Medulla oblongata (tissue), 1 donor: ENCODE results near the gene ZNF556.

Experiments used
- DNase-seq: peaks from one replicate; pipeline ENCODE4 v3.0.0-alpha.2; 2015; ENCODE audit errors: extremely low spot score

ZNF556 gene

DNA sequence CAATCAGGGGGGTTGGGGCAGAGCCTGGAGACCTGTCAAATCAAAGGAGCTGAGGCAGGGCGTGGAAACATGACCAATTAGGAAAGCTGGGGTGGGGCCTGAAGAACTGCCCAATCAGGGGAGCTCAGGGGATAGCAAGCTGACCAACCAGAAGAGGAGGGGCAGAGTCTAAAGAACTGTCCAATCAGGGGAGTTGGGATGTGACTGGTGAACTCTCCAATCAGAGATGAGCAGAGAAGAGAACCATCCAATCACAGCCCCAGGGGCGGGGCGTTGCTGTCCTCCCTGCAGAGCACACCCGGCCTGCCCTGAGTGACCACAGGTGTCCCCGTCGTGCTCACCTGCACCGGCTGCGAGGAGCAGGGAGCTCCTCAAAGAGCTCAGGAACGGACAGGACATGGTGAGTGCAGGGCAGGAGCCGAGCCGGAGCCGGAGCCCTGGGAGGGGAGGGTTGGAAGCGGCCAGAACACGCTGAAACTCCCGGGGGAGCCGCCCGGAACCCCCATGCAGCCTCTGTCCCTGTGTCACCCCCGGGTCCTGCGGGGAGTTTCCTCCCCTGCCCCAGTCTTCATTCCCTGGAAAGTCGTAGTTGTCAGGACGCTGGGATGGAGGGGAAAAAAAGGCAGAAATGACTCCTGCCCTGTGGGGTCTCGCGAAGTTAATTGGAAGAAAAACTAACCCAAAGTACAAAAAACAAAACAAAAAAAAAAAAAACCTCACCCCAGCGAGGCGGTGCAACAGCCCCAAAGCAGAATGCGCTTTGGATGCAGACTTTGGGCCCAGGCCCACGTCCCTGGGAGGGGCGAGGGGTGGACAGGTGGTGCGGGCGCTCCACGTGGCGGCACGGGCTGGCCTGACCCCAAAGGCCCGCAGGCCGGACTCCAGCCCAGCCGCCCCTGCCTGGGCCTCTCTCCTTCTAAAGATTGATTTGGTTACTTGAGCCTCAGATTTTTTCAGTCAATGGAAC lies at the start of gene ZNF556:
TSS of gene ZNF556 (plus strand) at position 311 of the 967 bp plus-strand sequence. CDS start at position 398, 87 bp downstream.
- peak; percentile 79 for DNase-seq

DNA sequence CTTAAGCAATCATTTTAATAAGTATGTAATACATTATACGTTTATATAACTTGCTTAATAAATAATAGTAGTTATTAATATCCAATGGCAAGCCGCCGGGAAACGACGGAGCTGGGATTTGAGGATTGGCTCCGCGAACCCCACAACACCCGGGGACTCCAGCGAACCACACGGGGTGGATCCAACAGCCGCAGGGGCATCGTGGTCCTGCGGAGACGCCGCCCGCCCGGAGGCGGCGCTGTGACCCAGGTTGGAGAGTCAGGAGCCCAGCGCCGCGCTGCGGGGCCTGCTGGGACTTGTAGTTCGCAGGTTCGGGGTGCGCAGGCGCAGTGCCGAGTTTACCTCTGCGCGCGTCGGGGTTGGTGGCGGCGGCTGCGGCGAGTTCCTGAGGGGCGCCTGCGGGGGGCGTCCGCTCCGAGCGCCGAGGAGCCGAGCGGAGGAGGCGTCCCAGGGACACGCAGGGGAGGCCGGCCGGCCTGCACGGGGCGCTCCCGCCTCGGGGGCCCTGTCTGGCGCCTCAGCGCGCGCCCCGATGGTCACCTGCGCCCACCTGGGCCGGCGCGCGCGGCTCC lies 47.5 kb upstream of the ZNF556 start, which contains the start of gene ZNF554:
TSS of gene ZNF554 (plus strand) at position 329 of the 572 bp plus-strand sequence. CDS start at position 533, 204 bp downstream.
- DNase-seq, result peak; percentile 95

DNA sequence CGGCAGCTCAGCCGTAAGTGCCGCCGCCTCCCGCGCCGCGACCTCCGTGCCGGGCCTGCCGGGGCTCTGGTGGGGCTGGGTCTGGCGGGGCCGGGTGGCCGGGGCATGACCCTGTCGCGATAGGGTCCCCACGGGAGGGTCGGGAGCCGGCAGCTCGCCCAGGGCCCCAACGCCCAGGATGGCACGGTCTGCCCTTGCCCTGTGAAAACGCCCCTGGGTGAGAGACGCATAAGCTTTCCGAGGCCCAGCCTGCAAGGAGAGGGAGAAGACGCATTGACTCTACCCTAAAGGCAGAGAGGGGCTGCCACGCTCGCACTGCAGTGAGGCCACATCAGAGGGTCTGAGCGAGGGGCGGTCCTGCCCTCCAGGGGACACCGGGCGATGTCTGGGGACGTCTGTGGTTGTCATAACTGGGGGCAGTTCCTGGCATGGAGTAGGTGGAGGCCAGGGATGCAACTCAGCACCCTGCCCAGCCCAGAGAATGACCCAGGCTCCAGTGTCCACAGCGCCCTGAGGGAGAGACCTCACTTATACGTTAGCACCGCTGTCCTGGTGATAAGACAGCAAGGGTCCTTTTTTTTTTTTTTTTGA lies 46.9 kb upstream of the ZNF556 start:
- no peak for DNase-seq

DNA sequence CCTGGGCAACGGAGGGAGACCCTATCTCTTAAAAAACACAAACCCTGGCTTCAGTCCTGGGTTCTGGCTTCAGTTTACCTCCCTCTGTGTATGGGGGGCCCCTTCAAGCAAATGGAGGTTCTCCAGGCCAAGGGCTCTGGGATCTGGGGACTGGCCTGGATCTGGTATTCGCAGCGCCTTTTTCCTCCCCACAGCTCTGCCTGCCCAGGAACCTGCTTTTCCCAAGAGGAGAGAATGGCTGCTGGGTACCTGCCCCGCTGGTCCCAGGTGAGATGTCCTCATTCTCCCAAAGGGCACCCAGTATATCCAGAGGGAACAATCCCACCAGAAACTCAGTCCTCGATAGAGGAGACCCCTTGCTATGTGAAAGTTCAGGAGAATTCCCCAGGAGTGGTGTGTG lies 44.3 kb upstream of the ZNF556 start:
- no peak for DNase-seq

DNA sequence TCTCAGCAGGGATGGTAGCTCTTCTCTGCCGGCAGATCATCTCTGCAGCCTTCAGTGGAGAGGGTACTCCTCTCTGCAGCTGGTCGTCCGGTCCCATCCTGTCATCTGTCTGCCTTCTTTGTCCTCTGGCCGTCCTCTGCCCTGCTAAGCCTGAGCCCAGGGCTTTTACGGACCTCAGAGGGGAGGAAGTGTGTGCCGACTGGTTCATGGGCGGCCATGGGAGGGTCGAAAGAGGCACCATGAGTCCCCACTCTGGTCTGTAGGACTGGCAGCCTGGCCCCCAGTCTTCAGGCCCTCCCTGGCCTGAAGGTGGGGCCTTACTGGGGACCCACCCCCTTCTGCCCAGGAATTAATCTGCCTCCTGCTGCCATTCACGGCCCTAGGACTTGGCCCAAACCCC lies 43.5 kb upstream of the ZNF556 start:
- no peak for DNase-seq

DNA sequence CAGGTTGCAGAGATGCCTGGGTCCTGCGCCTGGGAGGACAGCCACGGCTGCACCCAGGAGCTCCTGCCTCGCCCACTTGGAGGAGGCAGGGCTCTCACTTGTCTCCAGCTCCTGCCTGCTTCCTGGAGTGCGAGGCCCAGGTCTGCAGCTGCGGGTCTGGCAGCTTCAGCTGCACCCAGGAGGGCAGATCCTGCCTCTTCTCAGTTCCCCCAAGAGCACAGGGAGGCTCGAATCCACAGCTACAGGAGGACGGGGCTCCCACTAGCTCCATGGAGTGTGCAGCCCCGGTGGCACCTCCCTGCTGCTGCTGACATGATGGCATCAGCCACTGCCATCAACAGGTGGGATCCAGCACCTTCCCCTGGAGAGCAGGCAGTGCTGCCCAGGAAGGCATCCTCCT lies 43.0 kb upstream of the ZNF556 start:
- no peak for DNase-seq

DNA sequence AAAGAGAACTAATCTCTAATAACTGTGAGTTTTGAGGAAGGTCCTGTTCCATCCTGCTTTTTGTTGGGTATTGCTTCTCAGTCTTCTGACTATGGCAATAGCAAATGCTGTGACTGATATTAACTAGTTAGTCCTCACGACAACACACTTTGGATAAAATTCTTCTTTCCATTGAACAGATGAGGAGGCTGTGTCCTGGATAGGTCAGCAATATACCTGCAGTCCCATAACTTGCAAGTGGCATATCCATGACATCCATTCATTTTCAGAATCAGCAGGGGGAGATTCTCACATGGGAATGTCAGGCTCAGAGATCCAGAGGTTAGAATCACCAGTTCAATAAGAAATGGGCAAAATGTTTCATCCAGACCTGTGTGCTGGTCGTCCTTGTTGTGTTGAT lies 40.1 kb upstream of the ZNF556 start:
- no peak for DNase-seq

DNA sequence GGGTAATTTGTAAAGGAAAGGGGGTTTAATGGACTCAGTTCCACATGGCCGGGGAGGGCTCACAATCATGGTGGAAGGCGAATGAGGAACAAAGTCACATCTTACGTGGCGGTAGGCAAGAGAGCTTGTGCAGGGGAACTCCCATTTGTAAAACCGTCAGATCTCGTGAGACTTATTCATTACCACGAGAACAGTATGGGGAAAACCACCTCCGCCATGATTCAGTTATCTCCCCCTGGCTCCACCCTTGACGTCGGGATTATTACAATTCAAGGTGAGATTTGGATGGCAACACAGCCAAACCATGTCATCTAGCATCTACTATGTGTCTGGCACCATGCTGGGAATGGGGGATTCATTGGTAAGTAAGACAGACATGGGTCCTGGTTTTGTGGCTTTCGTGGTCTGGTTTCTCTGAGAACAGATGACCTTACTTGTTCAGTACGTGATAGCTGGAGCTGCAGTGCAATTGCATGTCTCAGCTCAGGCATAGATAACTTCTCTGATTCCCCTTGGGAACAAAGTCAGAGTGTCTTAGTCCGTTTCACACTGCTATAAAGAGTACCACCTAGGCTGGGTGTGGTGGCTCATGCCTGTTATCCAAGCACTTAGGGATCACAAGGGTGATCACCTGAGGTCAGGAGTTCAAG lies 39.2 kb upstream of the ZNF556 start:
- no peak for DNase-seq

DNA sequence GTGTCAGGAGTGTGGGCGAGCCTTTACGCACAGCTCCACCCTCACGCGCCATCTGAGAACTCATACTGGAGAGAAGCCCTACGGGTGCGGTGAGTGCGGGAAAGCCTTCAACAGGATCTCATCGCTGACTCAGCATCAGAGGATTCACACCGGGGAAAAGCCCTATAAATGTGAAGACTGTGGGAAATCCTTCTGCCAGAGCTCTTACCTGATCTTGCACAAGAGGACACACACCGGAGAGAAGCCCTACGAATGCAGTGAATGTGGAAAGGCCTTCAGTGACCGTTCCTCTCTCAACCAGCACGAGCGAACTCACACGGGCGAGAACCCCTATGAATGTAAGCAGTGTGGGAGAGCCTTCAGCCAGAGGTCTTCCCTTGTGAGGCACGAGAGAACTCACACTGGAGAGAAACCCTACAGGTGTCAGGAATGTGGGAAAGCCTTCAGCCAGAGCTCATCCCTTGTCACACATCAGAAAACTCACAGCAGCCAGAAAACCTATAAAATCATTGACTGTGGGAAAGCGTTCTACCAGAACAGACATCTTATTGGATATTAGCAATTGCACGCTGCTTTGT lies 32.8 kb upstream of the ZNF556 start:
- DNase-seq, result no peak

DNA sequence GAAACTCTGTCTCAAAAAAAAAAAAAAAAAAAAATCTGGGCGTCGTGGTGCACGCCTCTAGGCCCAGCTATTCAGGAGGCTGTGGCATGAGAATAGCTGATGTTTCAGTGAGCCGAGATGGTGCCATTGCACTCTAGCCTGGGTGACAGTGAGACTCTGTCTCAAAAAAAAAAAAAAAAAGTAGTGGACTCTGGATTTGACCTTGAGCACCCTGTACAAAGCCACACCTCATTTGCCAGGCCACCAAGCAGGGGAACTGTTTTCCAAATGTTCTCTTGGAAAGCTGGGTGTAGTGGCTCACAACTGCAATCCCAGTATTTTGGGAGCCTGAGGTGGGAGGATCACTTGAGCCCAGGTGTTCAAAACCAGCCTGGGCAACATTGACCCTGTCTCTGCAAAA lies 29.7 kb upstream of the ZNF556 start:
- no peak for DNase-seq

DNA sequence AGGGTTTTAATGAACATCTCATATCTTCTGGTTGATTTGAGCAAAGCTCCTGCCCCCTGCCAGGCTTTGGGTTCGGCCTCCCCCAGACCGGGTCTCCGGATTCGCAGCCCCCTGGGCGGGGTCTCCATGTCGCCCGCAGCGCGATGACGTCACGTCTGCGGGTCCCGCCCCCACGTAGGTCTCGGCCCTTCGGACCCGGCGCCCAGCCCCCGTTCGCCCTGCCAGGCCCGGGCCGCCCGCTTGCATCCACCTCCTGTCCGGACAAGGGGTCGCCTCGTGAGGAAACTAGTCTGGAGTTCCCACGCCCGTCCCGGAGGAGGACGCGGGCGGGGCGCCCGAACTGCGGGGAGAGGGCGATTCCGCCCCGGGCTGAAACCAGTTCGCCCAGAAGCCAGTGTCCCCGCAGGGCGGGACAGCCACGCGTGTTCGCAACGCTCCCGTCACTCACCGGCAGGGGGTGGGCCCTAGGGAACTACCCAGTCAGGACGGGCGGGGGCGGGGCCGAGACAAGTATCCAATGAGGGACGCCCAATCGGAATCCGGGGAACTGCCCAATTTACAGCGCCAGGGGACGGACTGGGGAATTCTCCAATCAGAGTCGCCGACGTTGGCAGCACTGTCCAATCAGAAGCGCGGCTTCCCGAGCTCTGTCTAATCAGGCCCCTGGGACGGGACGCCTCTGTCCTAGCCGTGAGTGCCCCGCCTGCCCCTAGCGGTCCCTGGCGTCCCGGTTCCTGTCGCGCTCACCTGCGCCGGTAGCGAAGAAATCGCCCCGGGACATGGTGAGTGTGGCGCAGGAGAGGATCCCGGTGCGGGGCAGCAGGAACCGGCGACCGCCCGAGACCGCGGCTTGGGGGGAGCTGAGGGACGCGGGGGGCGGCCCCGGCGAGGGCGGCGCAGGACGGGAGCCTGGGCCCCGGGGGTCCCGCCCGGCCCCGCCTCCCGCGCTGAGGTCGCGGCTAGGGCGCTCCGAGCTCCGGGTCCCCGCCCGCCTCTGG lies 26.0 kb upstream of the ZNF556 start, which contains the start of gene ZNF555:
TSS of gene ZNF555 (plus strand) at position 682 of the 998 bp plus-strand sequence. CDS start at position 780, 98 bp downstream.
- peak; percentile 99 for DNase-seq

DNA sequence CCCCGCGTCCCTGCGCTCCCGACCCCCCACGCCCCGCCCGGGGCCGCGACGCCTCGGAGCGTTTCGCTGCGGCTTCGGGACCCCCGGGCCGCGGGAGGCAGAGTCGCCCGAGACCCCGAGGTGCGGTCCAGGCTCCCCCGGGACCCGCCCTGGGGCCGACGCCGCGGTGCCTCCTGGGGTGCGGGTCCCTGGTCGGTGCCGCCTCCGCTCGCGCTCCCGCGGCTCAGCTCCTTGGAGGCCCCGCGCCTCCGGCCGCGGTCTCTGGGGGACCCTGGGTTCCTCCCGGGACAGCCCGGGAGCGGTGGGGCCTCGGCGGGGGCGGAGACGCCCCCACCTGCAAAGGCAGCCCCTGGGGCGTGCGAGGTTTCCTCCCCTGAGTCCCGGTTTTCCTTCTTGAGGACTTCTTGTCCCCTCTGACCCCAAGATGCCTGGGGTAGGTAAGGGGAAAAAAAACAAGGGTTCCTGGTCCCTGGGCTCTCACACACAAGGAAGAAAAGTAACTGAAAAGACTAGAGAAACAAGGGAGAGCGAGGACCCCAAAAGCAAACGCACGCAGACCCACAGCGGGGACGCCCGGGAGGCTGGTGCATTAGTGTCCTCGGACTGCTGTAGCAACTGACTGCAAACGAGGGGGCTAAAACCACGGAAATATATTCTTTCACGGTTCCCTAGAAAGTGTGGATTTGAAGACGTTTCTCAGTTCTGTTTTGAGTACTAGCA lies 25.1 kb upstream of the ZNF556 start:
- DNase-seq, result no peak

DNA sequence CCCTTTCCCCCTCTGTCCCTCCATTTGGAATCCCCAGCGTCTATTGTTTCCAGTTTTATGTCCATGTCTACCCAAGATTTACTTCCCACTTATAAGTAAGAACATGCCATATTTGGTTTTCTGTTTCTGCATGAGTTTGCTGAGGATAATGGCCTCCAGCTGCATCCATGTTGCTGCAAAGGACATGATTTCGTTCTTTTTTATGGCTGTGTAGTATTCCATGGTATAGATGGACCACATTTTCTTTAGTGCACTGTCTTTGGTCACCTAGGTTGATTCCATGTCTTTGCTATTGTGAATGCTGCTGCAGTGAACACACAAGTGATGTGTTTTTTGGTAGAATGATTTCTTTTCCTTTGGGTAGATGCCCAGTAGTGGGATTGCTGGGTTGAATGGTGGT lies 22.0 kb upstream of the ZNF556 start:
- no peak for DNase-seq

DNA sequence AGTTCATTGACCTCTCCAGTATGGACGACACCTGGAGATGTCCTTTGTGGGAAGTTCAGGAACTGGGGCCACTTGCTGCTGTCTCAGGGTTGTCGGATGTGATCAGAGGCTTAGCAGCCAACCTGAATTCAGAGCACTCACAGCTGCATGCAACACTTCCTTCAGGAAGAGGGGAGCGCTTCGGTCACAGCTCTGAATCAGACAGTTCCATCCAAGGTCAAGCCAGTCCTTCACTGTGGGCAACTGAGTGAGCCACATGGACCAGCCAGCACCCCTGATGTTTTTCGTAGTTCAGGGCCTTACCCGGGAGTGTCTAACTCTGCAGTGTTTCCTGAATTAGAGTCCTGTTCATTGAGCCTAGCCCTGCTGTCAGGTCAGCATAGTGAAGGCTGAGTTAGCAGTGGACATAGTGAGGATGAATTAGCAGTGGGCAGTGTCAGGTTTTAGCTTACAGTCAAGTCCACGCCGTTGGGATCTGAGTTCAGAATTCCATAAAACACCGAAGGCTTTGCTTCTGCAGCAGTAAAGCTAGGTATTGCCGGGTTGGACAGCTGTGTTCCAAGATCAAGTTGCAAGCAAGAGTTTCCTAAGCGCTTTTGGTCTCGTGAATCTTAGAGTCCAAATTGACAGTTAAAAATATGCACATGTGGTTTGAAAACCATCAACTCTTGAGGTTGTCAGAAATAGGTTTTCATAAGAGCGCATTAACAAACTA lies 20.8 kb upstream of the ZNF556 start:
- no peak for DNase-seq

DNA sequence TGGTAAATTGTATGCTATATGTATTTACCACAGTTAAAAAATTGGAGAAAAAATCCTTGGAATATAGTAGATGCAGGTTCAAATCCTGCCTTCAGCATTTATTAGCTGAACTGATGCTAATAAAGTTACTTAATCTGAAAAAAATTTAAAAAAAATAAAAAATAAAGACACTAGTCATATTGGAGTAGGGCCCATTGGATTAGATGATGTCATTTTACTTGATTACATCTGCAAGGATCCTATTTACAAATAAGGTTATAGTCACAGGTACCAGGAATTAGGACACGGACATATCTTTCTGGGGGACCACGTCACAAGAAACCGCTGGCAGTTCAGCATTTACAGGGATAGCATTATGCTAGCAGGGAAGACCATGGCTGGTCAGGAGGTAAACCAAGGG lies 19.6 kb upstream of the ZNF556 start:
- DNase-seq, result no peak

DNA sequence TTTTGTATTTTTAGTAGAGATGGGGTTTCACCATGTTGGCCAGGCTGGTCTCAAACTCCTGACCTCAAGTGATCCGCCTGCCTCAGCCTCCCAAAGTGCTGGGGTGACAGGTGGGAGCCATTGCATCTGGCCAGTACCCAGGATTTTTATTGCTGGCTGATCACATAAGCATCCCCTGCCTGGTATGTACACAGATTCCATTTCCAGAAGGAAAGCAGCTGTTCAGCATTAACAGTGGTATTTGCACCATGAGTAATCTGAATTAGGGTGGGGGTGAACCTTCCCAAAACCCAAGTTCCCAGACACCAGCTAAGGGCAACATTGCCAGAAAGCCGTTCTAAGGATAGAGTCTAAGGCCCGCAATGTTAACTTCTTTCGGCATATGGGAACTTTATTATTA lies 18.5 kb upstream of the ZNF556 start:
- no peak for DNase-seq

DNA sequence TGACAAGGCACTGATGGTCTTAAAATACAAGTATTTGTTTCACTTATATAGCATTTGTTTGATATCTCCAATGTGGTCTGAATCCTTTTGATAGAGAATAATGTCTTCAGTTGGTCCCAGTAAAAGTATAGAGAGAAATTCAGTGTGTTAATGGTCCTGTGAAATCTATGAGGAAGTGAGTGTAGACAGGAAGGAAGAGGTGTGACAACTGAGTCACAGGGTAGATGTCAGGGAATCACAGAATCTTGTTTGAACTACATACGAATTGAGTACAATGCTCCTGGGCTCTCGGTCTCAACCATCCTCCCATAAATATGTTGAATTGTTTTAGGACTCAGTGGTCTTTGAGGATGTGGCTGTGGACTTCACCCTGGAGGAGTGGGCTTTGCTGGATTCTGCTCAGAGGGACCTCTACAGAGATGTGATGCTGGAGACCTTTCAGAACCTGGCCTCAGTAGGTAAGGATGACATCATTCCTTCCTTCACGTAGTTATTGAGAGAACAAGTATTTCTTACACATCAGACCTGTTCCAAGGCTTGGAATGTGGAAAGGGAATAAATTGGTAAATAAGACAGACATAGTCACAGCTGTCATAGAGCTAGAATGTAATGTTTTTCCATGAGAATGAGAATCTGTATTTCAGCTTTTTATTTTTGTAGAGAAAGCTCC lies 16.7 kb upstream of the ZNF556 start:
- DNase-seq, result no peak

DNA sequence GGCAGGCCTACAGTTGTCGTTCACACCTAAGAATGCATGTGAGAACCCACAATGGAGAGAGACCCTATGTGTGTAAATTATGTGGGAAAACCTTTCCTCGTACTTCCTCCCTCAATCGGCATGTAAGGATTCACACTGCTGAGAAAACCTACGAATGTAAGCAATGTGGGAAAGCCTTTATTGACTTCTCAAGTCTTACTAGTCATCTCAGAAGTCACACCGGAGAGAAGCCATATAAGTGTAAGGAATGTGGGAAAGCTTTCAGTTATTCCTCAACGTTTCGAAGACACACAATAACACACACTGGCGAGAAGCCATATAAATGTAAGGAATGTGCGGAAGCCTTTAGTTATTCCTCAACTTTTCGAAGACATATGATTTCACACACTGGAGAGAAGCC lies 14.5 kb upstream of the ZNF556 start:
- no peak for DNase-seq
